ENCODE results near the gene CDC6.
A peak's percentile ranks its signal among the peaks of the same experiment; 100 is the strongest.
"Not testable (repeated sequence)": the region's sequence is repeated elsewhere in the genome, so short reads cannot be mapped to it uniquely, and the experiment has no call there.

Gene CDC6

GRCh38 chr17:40295488-40296436, 8.1 kb downstream of the CDC6 start:
- ATAC-seq (replicated peaks) (no peak), DNase-seq (no peak)
- H3K27ac Mint-ChIP-seq: peak overlapping the region in 1 of 2 donors; percentile 14

GRCh38 chr17:40297511-40297910, 9.8 kb downstream of the CDC6 start:
- no peaks in the 10 kb centered on the region for H3K4me1 Mint-ChIP-seq (ENCODE audit: low read depth in 2 of 2)
- no peaks in the 10 kb centered on the region for H3K27me3 Mint-ChIP-seq
- no peak overlapping the region for H3K4me3 Mint-ChIP-seq
- H3K27ac Mint-ChIP-seq: no peak overlapping the region
- peaks cover 7% of the 10 kb centered on the region for H3K36me3 Mint-ChIP-seq (ENCODE audit: insufficient read depth)
- H3K9me3 Mint-ChIP-seq: no peaks in the 10 kb centered on the region
- DNase-seq (no peak), ATAC-seq (replicated peaks) (no peak)

More at GRCh38 chr17:40295488-40296436, 8.1 kb downstream of the CDC6 start:
- Mint-ChIP-seq H3K9me3 (no peaks in the 10 kb centered on the region), H3K36me3 (ENCODE audit: insufficient read depth) (peaks cover 7% of the 10 kb centered on the region), H3K4me3 (no peak overlapping the region), H3K27me3 (no peaks in the 10 kb centered on the region), H3K4me1 (ENCODE audit: low read depth in 2 of 2) (no peaks in the 10 kb centered on the region)

- no peaks in the 10 kb centered on the region for H3K27me3 Mint-ChIP-seq
- H3K4me3 Mint-ChIP-seq: no peak overlapping the region
- H3K4me1 Mint-ChIP-seq (ENCODE audit: low read depth in 2 of 2): peaks cover 6 to 7% of the 10 kb centered on the region in 2 donors
- H3K9me3 Mint-ChIP-seq: no peaks in the 10 kb centered on the region
- DNase-seq: no peak
- H3K36me3 Mint-ChIP-seq (ENCODE audit: insufficient read depth): peaks cover 7% of the 10 kb centered on the region
- no peak overlapping the region for H3K27ac Mint-ChIP-seq
- no peak for ATAC-seq (replicated peaks)
Observed at GRCh38 chr17:40298726-40299125, 11.0 kb downstream of the CDC6 start.

- ATAC-seq (replicated peaks); H3K27ac Mint-ChIP-seq: not testable (repeated sequence)
- H3K4me1 Mint-ChIP-seq (ENCODE audit: low read depth in 2 of 2): peaks cover 6 to 12% of the 10 kb centered on the region in 2 donors
Observed at GRCh38 chr17:40299159-40299757, 11.6 kb downstream of the CDC6 start.

GRCh38 chr17:40301315-40301714, 13.6 kb downstream of the CDC6 start:
- Mint-ChIP-seq H3K27me3 (no peaks in the 10 kb centered on the region), H3K27ac (no peak overlapping the region), H3K4me1 (ENCODE audit: low read depth in 2 of 2) (peaks cover 6 to 12% of the 10 kb centered on the region in 2 donors), H3K36me3 (ENCODE audit: insufficient read depth) (peaks cover 9% of the 10 kb centered on the region), H3K9me3 (no peaks in the 10 kb centered on the region), H3K4me3 (no peak overlapping the region)
- ATAC-seq (replicated peaks) (no peak), DNase-seq (no peak)

More at GRCh38 chr17:40299159-40299757, 11.6 kb downstream of the CDC6 start:
- not testable (repeated sequence) for DNase-seq; H3K9me3 Mint-ChIP-seq; H3K36me3 Mint-ChIP-seq (ENCODE audit: insufficient read depth); H3K27me3 Mint-ChIP-seq; H3K4me3 Mint-ChIP-seq

GRCh38 chr17:40303009-40303657, 15.5 kb downstream of the CDC6 start:
- H3K4me3 Mint-ChIP-seq: no peak overlapping the region
- H3K36me3 Mint-ChIP-seq (ENCODE audit: insufficient read depth): peaks cover 9% of the 10 kb centered on the region
- DNase-seq: peak; percentile 52 to 71 (median 60)
- peaks cover 6 to 17% of the 10 kb centered on the region in 2 donors for H3K4me1 Mint-ChIP-seq (ENCODE audit: low read depth in 2 of 2)
- H3K27me3 Mint-ChIP-seq: no peaks in the 10 kb centered on the region
- H3K27ac Mint-ChIP-seq: peak overlapping the region; percentile 18 to 72
- H3K9me3 Mint-ChIP-seq: no peaks in the 10 kb centered on the region
- peak; percentile 44 for ATAC-seq (replicated peaks)

- ATAC-seq (replicated peaks) (peak; percentile 26), DNase-seq (no peak)
- Mint-ChIP-seq H3K9me3 (no peaks in the 10 kb centered on the region), H3K36me3 (ENCODE audit: insufficient read depth) (peaks cover 9% of the 10 kb centered on the region), H3K27ac (peak overlapping the region; percentile 3 to 9), H3K4me1 (ENCODE audit: low read depth in 2 of 2) (peaks cover 6 to 17% of the 10 kb centered on the region in 2 donors), H3K4me3 (no peak overlapping the region), H3K27me3 (no peaks in the 10 kb centered on the region)
Observed at GRCh38 chr17:40303708-40304551, 16.3 kb downstream of the CDC6 start.

- not testable (repeated sequence) for H3K9me3 Mint-ChIP-seq; H3K27me3 Mint-ChIP-seq; H3K4me3 Mint-ChIP-seq; ATAC-seq (replicated peaks); DNase-seq
- Mint-ChIP-seq H3K36me3 (ENCODE audit: insufficient read depth) (peaks cover 10% of the 10 kb centered on the region), H3K4me1 (ENCODE audit: low read depth in 2 of 2) (peaks cover 6 to 21% of the 10 kb centered on the region in 2 donors), H3K27ac (peak overlapping the region in 1 of 2 donors; percentile 26)
Observed at GRCh38 chr17:40304552-40304863, 16.8 kb downstream of the CDC6 start.

- Mint-ChIP-seq H3K27ac (peak overlapping the region in 1 of 2 donors; percentile 26), H3K4me1 (ENCODE audit: low read depth in 2 of 2) (peaks cover 6 to 24% of the 10 kb centered on the region in 2 donors), H3K36me3 (ENCODE audit: insufficient read depth) (peaks cover 11% of the 10 kb centered on the region)
- H3K9me3 Mint-ChIP-seq; DNase-seq; ATAC-seq (replicated peaks); H3K4me3 Mint-ChIP-seq; H3K27me3 Mint-ChIP-seq: not testable (repeated sequence)
Observed at GRCh38 chr17:40304866-40305265, 17.2 kb downstream of the CDC6 start.

- Mint-ChIP-seq H3K27ac (no peak overlapping the region), H3K4me3 (no peak overlapping the region), H3K9me3 (no peaks in the 10 kb centered on the region), H3K36me3 (ENCODE audit: insufficient read depth) (peaks cover 12% of the 10 kb centered on the region), H3K4me1 (ENCODE audit: low read depth in 2 of 2) (peaks cover 12 to 38% of the 10 kb centered on the region in 2 donors), H3K27me3 (no peaks in the 10 kb centered on the region)
- DNase-seq (no peak), ATAC-seq (replicated peaks) (no peak)
Observed at GRCh38 chr17:40306395-40306794, 18.7 kb downstream of the CDC6 start.

- DNase-seq (no peak), ATAC-seq (replicated peaks) (peak; percentile 23)
- Mint-ChIP-seq H3K4me1 (ENCODE audit: low read depth in 2 of 2) (peaks cover 20 to 46% of the 10 kb centered on the region in 2 donors), H3K27me3 (no peaks in the 10 kb centered on the region), H3K9me3 (no peaks in the 10 kb centered on the region), H3K4me3 (no peak overlapping the region), H3K36me3 (ENCODE audit: insufficient read depth) (peaks cover 14% of the 10 kb centered on the region), H3K27ac (no peak overlapping the region)
Observed at GRCh38 chr17:40307001-40307730, 19.5 kb downstream of the CDC6 start.

- ATAC-seq (replicated peaks) (peak; percentile 17), DNase-seq (no peak)
- Mint-ChIP-seq H3K4me3 (no peak overlapping the region), H3K9me3 (no peaks in the 10 kb centered on the region), H3K36me3 (ENCODE audit: insufficient read depth) (peaks cover 14% of the 10 kb centered on the region), H3K4me1 (ENCODE audit: low read depth in 2 of 2) (peaks cover 23 to 51% of the 10 kb centered on the region in 2 donors), H3K27me3 (no peaks in the 10 kb centered on the region), H3K27ac (no peak overlapping the region)
Observed at GRCh38 chr17:40307740-40308239, 20.1 kb downstream of the CDC6 start.

Measured in effector memory CD8-positive, alpha-beta T cell (primary cell).